ENCODE measurements around the gene ISOC2. TPM values are rescaled to one million over a fixed set of nuclear protein-coding genes. Genes with fewer than 3 reads are reported as not detected.

Gene ISOC2
- total RNA-seq, 1 experiment from 2014 or later: 72.2 TPM

GRCh38 chr19:55434356-55434919 lies 27.0 kb downstream of the ISOC2 start:
- H2AK5ac ChIP-seq (ENCODE audit: insufficient read length, low read length): no peak overlapping the region
- H3K23ac ChIP-seq (ENCODE audit: insufficient read length, low read depth, low read length): no peak overlapping the region
- H4K8ac ChIP-seq (replicated peaks; ENCODE audit: insufficient read length, low read depth, low read length): peak overlapping the region; percentile 30
- H3K79me1 ChIP-seq (ENCODE audit: insufficient read depth, low read depth, low read length, poor library complexity, severe bottlenecking): no peaks in the 10 kb centered on the region
- H3K56ac ChIP-seq (ENCODE audit: insufficient read length, low read depth, low read length): no peak overlapping the region
- H4K5ac ChIP-seq (ENCODE audit: insufficient read length, low read depth, low read length): peak overlapping the region; percentile 31
- H2BK5ac ChIP-seq (ENCODE audit: insufficient read length, low read length): no peak overlapping the region
- Mint-ChIP-seq H3K9me3 (peaks cover 6 to 10% of the 10 kb centered on the region in 2 experiments; a peak in 4 of 5 replicates), H3K36me3 (ENCODE audit: insufficient read depth in 1 of 3, low read depth in 3 of 3) (peaks cover 0 to 2% (median 0%) of the 10 kb centered on the region in 3 experiments; a peak in 1 of 7 replicates), H3K4me3 (no peak overlapping the region), H3K4me1 (peaks cover 0 to 3% of the 10 kb centered on the region in 2 experiments; a peak in 2 of 4 replicates), H3K27ac (no peak overlapping the region), H3K27me3 (ENCODE audit: low read depth) (peaks cover 40% of the 10 kb centered on the region)
- no peak overlapping the region for H3K27ac ChIP-seq (ENCODE audit: insufficient read length, low read depth, low read length)
- no peak overlapping the region for H3K14ac ChIP-seq (ENCODE audit: insufficient read depth, low read length)
- H4K91ac ChIP-seq (ENCODE audit: insufficient read length, low read depth, low read length): no peak overlapping the region
- no peak overlapping the region for H3K18ac ChIP-seq (ENCODE audit: insufficient read length, low read depth, low read length)
- no peak overlapping the region for H2BK20ac ChIP-seq (ENCODE audit: low read depth, low read length, poor library complexity, severe bottlenecking)
- H2BK120ac ChIP-seq (ENCODE audit: low read depth, low read length, poor library complexity, severe bottlenecking): no peak overlapping the region
- no peak for TF ChIP-seq CTCF (conservative IDR thresholded peaks at IDR 0.05)
- H3K4me2 ChIP-seq (ENCODE audit: insufficient read depth, insufficient read length, low read length): no peak overlapping the region
- H2AFZ ChIP-seq (ENCODE audit: low read length): no peak overlapping the region
- no peak for DNase-seq
- WGBS (ENCODE audit: extremely low coverage, insufficient read length, low lambda C conversion rate): 100% methylated on average over 2 of the region's 4 CpGs
- H3K79me2 ChIP-seq (ENCODE audit: insufficient read depth, low read length): no peaks in the 10 kb centered on the region
- no peak overlapping the region for H3K4ac ChIP-seq (ENCODE audit: low read depth, low read length)
- no peaks in the 10 kb centered on the region for H4K20me1 ChIP-seq (ENCODE audit: control insufficient read depth, insufficient read depth, insufficient read length)
- H3T11ph ChIP-seq (ENCODE audit: low read length): no peak overlapping the region
- no peak overlapping the region for H2BK12ac ChIP-seq (ENCODE audit: insufficient read length, low read depth, low read length)
- H3K9ac ChIP-seq (ENCODE audit: extremely low read depth, insufficient read length, low read length): no peak overlapping the region
- no peaks in the 10 kb centered on the region; the same call in 1 of the 2 replicates for H3K27me3 ChIP-seq (ENCODE audit: insufficient read depth, low read length)
- H3K9me3 ChIP-seq (ENCODE audit: control insufficient read depth, low read depth, low read length): no peaks in the 10 kb centered on the region
- no peaks in the 10 kb centered on the region for H3K4me1 ChIP-seq (ENCODE audit: insufficient read depth, low read length)
- peaks cover 3% of the 10 kb centered on the region for H3K23me2 ChIP-seq (ENCODE audit: insufficient read length, low read depth, low read length, poor library complexity, severe bottlenecking)
- H2BK15ac ChIP-seq (ENCODE audit: low read depth, low read length): no peak overlapping the region

All from H9 (cell line).